A549 (cell line): Measurements from ENCODE around the gene RCOR3. TPM values are rescaled to one million over a fixed set of nuclear protein-coding genes. Genes with fewer than 3 reads are reported as not detected.
"Not testable (repeated sequence)": the region's sequence is repeated elsewhere in the genome, so short reads cannot be mapped to it uniquely, and the experiment has no call there.

ENCODE experiments used
- ATAC-seq, 2 experiments: fragments of 200-7000 bp in 1 of 2; fragments of >200 bp in 1 of 2; cut with Nextera tagmentation in 1 of 2; cut with Tn5 transposase in 1 of 2; 3 replicates each; pipeline versions ENCODE4 v1.8.0 to v1.9.1; 2018 to 2020; ENCODE audit warnings: mild to moderate bottlenecking in 1 of 2, moderate library complexity in 1 of 2
- CTCF ChIA-PET: fragments of 300-600 bp; sonication (Branson Sonifier 250); formaldehyde crosslinking; extraction: SDS; loops from one replicate; lab custom pipeline; 2021; ENCODE audit warnings: antibody characterized with exemption, inconsistent platforms; lab: Yijun Ruan, JAX
- POLR2A ChIA-PET: fragments of 350-600 bp; formaldehyde crosslinking; extraction: SDS; loops from one replicate; lab custom pipeline; 2021; ENCODE audit warnings: antibody characterized with exemption, inconsistent platforms; lab: Yijun Ruan, JAX
- DNase-seq, 2 experiments: peaks; one replicate each; pipeline versions ENCODE4 v3.0.0 to v3.0.0-alpha.2; 2011 to 2016; ENCODE audit warnings: low read depth in 1 of 2, low spot score in 1 of 2
- FAIRE-seq: peaks from 2 replicates; lab custom pipeline; 2011; peaks lifted over from hg19 to GRCh38; lab: Jason Lieb, UNC
- H3K27ac ChIP-seq, 2 experiments: fragments of >200 bp; sonication (Bioruptor Twin); formaldehyde crosslinking; 3 replicates each; pipeline ENCODE4 v1.5.1; 2016 to 2017
- H3K4me1 ChIP-seq: fragments of >200 bp; sonication (Bioruptor Twin); formaldehyde crosslinking; 3 replicates; pipeline ENCODE4 v1.6.1; 2016
- H3K4me2 ChIP-seq: fragments of >200 bp; sonication (Bioruptor Twin); formaldehyde crosslinking; 3 replicates; pipeline ENCODE4 v1.6.1; 2016
- H3K4me3 ChIP-seq: fragments of >200 bp; sonication (Bioruptor Twin); formaldehyde crosslinking; 3 replicates; pipeline ENCODE4 v1.5.1; 2016
- H3K9me3 ChIP-seq: fragments of >200 bp; sonication (Bioruptor Twin); formaldehyde crosslinking; 3 replicates; pipeline ENCODE4 v1.6.1; 2016
- CBX2 ChIP-seq: fragments of 200-600 bp; sonication (generic); IDR thresholded peaks from 2 replicates; pipeline ENCODE4 v1.6.1; 2016; ENCODE audit warnings: low read depth, mild to moderate bottlenecking, borderline replicate concordance
- CBX8 ChIP-seq: fragments of 200-600 bp; sonication (generic); IDR thresholded peaks from 2 replicates; pipeline ENCODE4 v1.6.1; 2016
- CEBPB ChIP-seq, 2 experiments: fragments of >200 bp in 1 of 2; sonication (Bioruptor Twin) in 1 of 2; formaldehyde crosslinking in 1 of 2; IDR thresholded peaks; 2 replicates each; pipeline ENCODE4 v1.6.1; 2012 to 2016
- CHD2 ChIP-seq: fragments of 150-350 bp; IDR thresholded peaks from 2 replicates; pipeline ENCODE4 v1.6.1; 2014; ENCODE audit warnings: low read length; ENCODE audit not compliant: partially characterized antibody
- EHF ChIP-seq: fragments of 250-450 bp; sonication (Bioruptor Pico); IDR thresholded peaks from 2 replicates; pipeline ENCODE4 v1.5.0; 2020; ENCODE audit warnings: mild to moderate bottlenecking
- EP300 ChIP-seq, 2 experiments: fragments of >200 bp; sonication (Bioruptor Twin); formaldehyde crosslinking; IDR thresholded peaks; 2 replicates in 1 of 2; 3 replicates in 1 of 2; pipeline ENCODE4 v1.6.1; 2016 to 2017
- FOSL2 ChIP-seq, 2 experiments: fragments of 450-650 bp in 1 of 2; fragments of >200 bp in 1 of 2; sonication (Bioruptor Twin) in 1 of 2; formaldehyde crosslinking; IDR thresholded peaks; 2 replicates each; pipeline versions ENCODE4 v1.5.0 to v1.6.1; 2016 to 2020; ENCODE audit warnings: mild to moderate bottlenecking in 1 of 2, moderate library complexity in 1 of 2
- HEYL ChIP-seq: fragments of 250-450 bp; sonication (Bioruptor Pico); IDR thresholded peaks from 2 replicates; pipeline ENCODE4 v1.8.0; 2021; ENCODE audit warnings: mild to moderate bottlenecking, moderate library complexity
- HOXB13 ChIP-seq: fragments of 250-450 bp; sonication (Bioruptor Pico); IDR thresholded peaks from 2 replicates; pipeline ENCODE4 v1.5.0; 2020; ENCODE audit warnings: low read depth, mild to moderate bottlenecking, moderate library complexity
- JUN ChIP-seq, 2 experiments: fragments of >200 bp; sonication (Bioruptor Twin); formaldehyde crosslinking; IDR thresholded peaks; 2 replicates in 1 of 2; 3 replicates in 1 of 2; pipeline ENCODE4 v1.6.1; 2016 to 2017
- MAFK ChIP-seq: fragments of 450-650 bp; IDR thresholded peaks from 2 replicates; pipeline ENCODE4 v1.6.1; 2014; ENCODE audit not compliant: partially characterized antibody
- SMC3 ChIP-seq: fragments of >200 bp; sonication (Bioruptor Twin); formaldehyde crosslinking; IDR thresholded peaks from 3 replicates; pipeline ENCODE4 v1.6.1; 2018; ENCODE audit warnings: inconsistent platforms
- SREBF2 ChIP-seq: fragments of 450-650 bp; IDR thresholded peaks from 2 replicates; pipeline ENCODE4 v1.6.1; 2014; ENCODE audit warnings: mild to moderate bottlenecking, moderate library complexity
- TFCP2L1 ChIP-seq: fragments of 250-450 bp; sonication (Bioruptor Pico); IDR thresholded peaks from 2 replicates; pipeline ENCODE4 v1.5.0; 2021; ENCODE audit warnings: mild to moderate bottlenecking
- ZC3H11A ChIP-seq: fragments of 450-650 bp; IDR thresholded peaks from 2 replicates; pipeline ENCODE4 v1.6.1; 2014; ENCODE audit warnings: antibody characterized with exemption, mild to moderate bottlenecking
- WGBS: methylation state at CpG from one replicate; pipeline ENCODE4 v1.1.6; 2017; ENCODE audit errors: missing lambda C conversion rate; 5-methylcytosine and 5-hydroxymethylcytosine counted together
- polyA plus RNA-seq, 4 experiments: library from polyadenylated mRNA; depleted of rRNA in 3 of 4; stranded (reverse); fragments of >200 nt; fragmentation: RNase III in 1 of 4; extraction: RNeasy Plus Mini Kit Qiagen cat#74134 plus additional on column Dnase treatment in 1 of 4; gene quantifications; 2 replicates in 3 of 4; 3 replicates in 1 of 4; pipeline ENCODE4 v1.2.3, GENCODE V29; 2011 to 2017
- TF ChIP-seq, protein P1 (sequence below): fragments of >200 bp; sonication (Bioruptor Twin); formaldehyde crosslinking; IDR thresholded peaks from 3 replicates; pipeline ENCODE4 v1.6.1; 2016
- TF ChIP-seq, protein P2 (sequence below): fragments of >200 bp; sonication (Bioruptor Twin); formaldehyde crosslinking; IDR thresholded peaks from 2 replicates; pipeline ENCODE4 v1.6.1; 2016
- TF ChIP-seq, protein P3 (sequence below): fragments of 150-350 bp; IDR thresholded peaks from 2 replicates; pipeline ENCODE4 v1.6.1; 2014; ENCODE audit warnings: low read depth, mild to moderate bottlenecking, low read length
- TF ChIP-seq, protein P4 (sequence below): fragments of 200-600 bp; sonication (generic); IDR thresholded peaks from 2 replicates; pipeline ENCODE4 v1.6.1; 2016; ENCODE audit warnings: antibody characterized with exemption, mild to moderate bottlenecking, moderate library complexity
- TF ChIP-seq, protein P5 (sequence below): fragments of 250-450 bp; sonication (Bioruptor Pico); IDR thresholded peaks from 2 replicates; pipeline ENCODE4 v1.5.0; 2020; ENCODE audit warnings: low read depth, mild to moderate bottlenecking, moderate library complexity

Gene RCOR3
- polyA plus RNA-seq, 2 of the 4 experiments (the other 2 are of a cell fraction), result 16.3 to 40.7 TPM

DNA sequence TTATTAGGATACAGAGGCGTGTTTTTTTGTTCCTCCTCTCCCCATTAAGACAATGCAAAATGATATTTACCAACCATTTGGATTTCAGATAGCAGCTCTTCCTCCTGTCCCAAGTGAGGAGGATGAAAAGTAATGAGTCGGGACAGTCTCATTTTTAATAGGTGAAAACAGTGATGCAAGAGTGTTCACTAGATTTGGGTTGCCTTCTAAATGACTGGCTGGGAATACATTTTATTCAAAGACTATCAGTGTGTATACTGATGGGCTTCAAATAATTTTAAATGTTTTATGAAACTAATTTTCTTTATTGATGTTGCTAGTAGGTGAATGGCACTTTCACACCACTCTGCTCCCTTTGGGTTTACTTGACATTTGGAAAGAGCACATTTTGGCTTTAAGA is 2.1 kb downstream of the RCOR3 start:
- POLR2A ChIA-PET, result no interaction called here
- Histone ChIP-seq H3K4me2 (peak overlapping the region; percentile 99), H3K4me3 (peak overlapping the region; percentile 90), H3K9me3 (no peaks in the 10 kb centered on the region), H3K4me1 (peaks cover 16% of the 10 kb centered on the region; the same call in 2 of the 3 replicates), H3K27ac (peak overlapping the region; percentile 99)
- FAIRE-seq (no peak), DNase-seq (no peak), ATAC-seq (no peak)
- WGBS, result 35% methylated on average over 2 of the region's 2 CpGs
- CTCF ChIA-PET, result interaction anchor here (0.6 to 3.6 kb wide), 5 partner anchors 12 to 887 kb away, joined by 3 to 10 read pairs (median 5); partner anchors contain the start of gene KCNH1
- TF ChIP-seq CBX8, result no peak
- no peak for TF ChIP-seq CHD2
- TF ChIP-seq CEBPB (IDR thresholded peaks at IDR 0.05), result 0 out of 4 replicates have a peak, but pooled peaks of 1 of the 2 experiments have one; percentile 11
- no peak for TF ChIP-seq HOXB13
- TF ChIP-seq FOSL2 (IDR thresholded peaks at IDR 0.05), result no peak
- TF ChIP-seq FOSL2 (CRISPR knock-in tag; IDR thresholded peaks at IDR 0.05), result no peak
- no peak for TF ChIP-seq CBX2
- TF ChIP-seq SREBF2, result no peak

DNA sequence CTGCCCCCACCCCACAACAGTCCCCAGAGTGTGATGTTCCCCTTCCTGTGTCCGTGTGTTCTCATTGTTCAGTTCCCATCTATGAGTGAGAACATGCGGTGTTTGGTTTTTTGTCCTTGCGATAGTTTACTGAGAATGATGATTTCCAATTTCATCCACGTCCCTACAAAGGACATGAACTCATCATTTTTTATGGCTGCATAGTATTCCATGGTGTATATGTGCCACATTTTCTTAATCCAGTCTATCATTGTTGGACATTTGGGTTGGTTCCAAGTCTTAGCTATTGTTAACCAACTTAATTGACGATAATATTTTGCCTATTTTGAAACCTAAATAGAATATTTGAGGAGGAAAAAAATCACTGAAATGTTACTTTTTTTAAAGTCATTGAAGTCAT is 3.9 kb downstream of the RCOR3 start:
- WGBS, result 75% methylated on average over 2 of the region's 5 CpGs
- H3K27ac ChIP-seq, H3K9me3 ChIP-seq, H3K4me3 ChIP-seq, DNase-seq, H3K4me2 ChIP-seq, POLR2A ChIA-PET, ATAC-seq, H3K4me1 ChIP-seq, FAIRE-seq: not testable (repeated sequence)
- CTCF ChIA-PET, result interaction anchor here (0.8 to 3.6 kb wide), 3 partner anchors 130 to 679 kb away, joined by 3 to 10 read pairs (median 3); partner anchors contain the start of gene KCNH1

DNA sequence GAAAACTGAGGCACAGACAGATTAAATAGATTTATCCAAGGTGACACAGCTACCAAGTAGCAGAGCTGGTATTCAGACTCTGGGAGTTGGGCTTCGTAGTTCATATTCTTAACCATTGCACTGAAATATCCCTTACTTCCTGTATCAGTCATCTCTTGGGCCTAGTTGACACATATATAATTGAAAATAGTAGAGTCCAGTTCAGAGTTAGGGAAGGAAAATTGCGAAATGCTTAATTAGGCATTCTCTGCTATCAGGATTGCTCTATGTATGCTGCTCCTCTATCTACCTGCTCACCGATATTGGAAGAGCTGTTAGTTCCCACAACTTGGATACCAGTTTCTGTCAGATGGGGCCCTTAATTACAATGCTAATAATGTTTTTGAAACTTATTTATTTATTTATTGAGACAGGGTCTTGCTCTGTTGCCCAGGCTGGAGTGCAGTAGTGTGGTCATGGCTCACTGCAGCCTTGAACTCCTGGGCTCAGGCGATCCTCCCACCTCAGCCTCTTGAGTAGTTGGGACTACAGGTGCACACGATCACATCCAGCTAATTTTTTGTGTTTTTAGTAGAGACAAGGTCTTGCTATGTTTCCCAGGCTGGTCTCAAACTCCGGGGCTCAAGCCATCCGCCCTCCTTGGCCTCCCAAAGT is 8.2 kb downstream of the RCOR3 start:
- ATAC-seq, result no peak
- WGBS, result 93% methylated on average over 7 of the region's 7 CpGs
- H3K9me3 ChIP-seq, result no peaks in the 10 kb centered on the region
- FAIRE-seq, result no peak
- no peak overlapping the region for H3K4me2 ChIP-seq
- POLR2A ChIA-PET, result no interaction called here
- CTCF ChIA-PET, result no interaction called here
- H3K4me1 ChIP-seq, result no peaks in the 10 kb centered on the region
- TF ChIP-seq, protein P1, sequence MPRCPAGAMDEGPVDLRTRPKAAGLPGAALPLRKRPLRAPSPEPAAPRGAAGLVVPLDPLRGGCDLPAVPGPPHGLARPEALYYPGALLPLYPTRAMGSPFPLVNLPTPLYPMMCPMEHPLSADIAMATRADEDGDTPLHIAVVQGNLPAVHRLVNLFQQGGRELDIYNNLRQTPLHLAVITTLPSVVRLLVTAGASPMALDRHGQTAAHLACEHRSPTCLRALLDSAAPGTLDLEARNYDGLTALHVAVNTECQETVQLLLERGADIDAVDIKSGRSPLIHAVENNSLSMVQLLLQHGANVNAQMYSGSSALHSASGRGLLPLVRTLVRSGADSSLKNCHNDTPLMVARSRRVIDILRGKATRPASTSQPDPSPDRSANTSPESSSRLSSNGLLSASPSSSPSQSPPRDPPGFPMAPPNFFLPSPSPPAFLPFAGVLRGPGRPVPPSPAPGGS, result no peak
- no peak for TF ChIP-seq MAFK
- no peak for TF ChIP-seq SMC3
- TF ChIP-seq, protein P2, sequence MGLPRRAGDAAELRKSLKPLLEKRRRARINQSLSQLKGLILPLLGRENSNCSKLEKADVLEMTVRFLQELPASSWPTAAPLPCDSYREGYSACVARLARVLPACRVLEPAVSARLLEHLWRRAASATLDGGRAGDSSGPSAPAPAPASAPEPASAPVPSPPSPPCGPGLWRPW, result no peak
- TF ChIP-seq, protein P3, sequence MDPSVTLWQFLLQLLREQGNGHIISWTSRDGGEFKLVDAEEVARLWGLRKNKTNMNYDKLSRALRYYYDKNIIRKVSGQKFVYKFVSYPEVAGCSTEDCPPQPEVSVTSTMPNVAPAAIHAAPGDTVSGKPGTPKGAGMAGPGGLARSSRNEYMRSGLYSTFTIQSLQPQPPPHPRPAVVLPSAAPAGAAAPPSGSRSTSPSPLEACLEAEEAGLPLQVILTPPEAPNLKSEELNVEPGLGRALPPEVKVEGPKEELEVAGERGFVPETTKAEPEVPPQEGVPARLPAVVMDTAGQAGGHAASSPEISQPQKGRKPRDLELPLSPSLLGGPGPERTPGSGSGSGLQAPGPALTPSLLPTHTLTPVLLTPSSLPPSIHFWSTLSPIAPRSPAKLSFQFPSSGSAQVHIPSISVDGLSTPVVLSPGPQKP, result no peak
- TF ChIP-seq ZC3H11A, result no peak
- no peak for TF ChIP-seq FOSL2 (IDR thresholded peaks at IDR 0.05)
- TF ChIP-seq FOSL2 (CRISPR knock-in tag; IDR thresholded peaks at IDR 0.05), result no peak
- no peak for TF ChIP-seq EP300 (IDR thresholded peaks at IDR 0.05)
- no peak for TF ChIP-seq HEYL (CRISPR knock-in tag)
- TF ChIP-seq, protein P4, sequence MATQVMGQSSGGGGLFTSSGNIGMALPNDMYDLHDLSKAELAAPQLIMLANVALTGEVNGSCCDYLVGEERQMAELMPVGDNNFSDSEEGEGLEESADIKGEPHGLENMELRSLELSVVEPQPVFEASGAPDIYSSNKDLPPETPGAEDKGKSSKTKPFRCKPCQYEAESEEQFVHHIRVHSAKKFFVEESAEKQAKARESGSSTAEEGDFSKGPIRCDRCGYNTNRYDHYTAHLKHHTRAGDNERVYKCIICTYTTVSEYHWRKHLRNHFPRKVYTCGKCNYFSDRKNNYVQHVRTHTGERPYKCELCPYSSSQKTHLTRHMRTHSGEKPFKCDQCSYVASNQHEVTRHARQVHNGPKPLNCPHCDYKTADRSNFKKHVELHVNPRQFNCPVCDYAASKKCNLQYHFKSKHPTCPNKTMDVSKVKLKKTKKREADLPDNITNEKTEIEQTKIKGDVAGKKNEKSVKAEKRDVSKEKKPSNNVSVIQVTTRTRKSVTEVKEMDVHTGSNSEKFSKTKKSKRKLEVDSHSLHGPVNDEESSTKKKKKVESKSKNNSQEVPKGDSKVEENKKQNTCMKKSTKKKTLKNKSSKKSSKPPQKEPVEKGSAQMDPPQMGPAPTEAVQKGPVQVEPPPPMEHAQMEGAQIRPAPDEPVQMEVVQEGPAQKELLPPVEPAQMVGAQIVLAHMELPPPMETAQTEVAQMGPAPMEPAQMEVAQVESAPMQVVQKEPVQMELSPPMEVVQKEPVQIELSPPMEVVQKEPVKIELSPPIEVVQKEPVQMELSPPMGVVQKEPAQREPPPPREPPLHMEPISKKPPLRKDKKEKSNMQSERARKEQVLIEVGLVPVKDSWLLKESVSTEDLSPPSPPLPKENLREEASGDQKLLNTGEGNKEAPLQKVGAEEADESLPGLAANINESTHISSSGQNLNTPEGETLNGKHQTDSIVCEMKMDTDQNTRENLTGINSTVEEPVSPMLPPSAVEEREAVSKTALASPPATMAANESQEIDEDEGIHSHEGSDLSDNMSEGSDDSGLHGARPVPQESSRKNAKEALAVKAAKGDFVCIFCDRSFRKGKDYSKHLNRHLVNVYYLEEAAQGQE, result no peak
- TF ChIP-seq TFCP2L1 (CRISPR knock-in tag), result no peak
- no peak for TF ChIP-seq EHF (CRISPR knock-in tag)
- TF ChIP-seq, protein P5, sequence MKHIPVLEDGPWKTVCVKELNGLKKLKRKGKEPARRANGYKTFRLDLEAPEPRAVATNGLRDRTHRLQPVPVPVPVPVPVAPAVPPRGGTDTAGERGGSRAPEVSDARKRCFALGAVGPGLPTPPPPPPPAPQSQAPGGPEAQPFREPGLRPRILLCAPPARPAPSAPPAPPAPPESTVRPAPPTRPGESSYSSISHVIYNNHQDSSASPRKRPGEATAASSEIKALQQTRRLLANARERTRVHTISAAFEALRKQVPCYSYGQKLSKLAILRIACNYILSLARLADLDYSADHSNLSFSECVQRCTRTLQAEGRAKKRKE, result no peak
- TF ChIP-seq JUN (IDR thresholded peaks at IDR 0.05), result no peak
- TF ChIP-seq, all 56 proteins: peak for 0
- no peak for DNase-seq
- no peak overlapping the region for H3K27ac ChIP-seq
- no peak overlapping the region for H3K4me3 ChIP-seq
